Karpas-422 (cell line): ENCODE results near the gene DAP3. TPM values are rescaled to one million over a fixed set of nuclear protein-coding genes. Genes with fewer than 3 reads are reported as not detected.
"Not testable (repeated sequence)": the region's sequence is repeated elsewhere in the genome, so short reads cannot be mapped to it uniquely, and the experiment has no call there.

Source experiments
- DNase-seq: peaks from one replicate; pipeline ENCODE4 v3.0.0-alpha.2; 2015
- H2AFZ ChIP-seq: fragments of 200-600 bp; sonication (generic); 2 replicates; pipeline ENCODE4 v1.6.1; 2014; ENCODE audit warnings: antibody characterized with exemption, low read length, mixed read lengths
- H3K27ac ChIP-seq: fragments of 200-600 bp; sonication (generic); 2 replicates; pipeline ENCODE4 v1.5.1; 2014; ENCODE audit warnings: mild to moderate bottlenecking, low read length, moderate library complexity
- H3K27me3 ChIP-seq: fragments of 200-600 bp; sonication (generic); 2 replicates; pipeline ENCODE4 v1.6.1; 2014; ENCODE audit warnings: low read length, mixed read lengths
- H3K36me3 ChIP-seq: fragments of 200-600 bp; sonication (generic); 2 replicates; pipeline ENCODE4 v1.6.1; 2014; ENCODE audit warnings: low read length, mixed read lengths; ENCODE audit not compliant: insufficient read depth
- H3K4me1 ChIP-seq: fragments of 200-600 bp; sonication (generic); 2 replicates; pipeline ENCODE4 v1.6.1; 2014; ENCODE audit warnings: mild to moderate bottlenecking, low read length, mixed read lengths
- H3K4me2 ChIP-seq: fragments of 200-600 bp; sonication (generic); 2 replicates; pipeline ENCODE4 v1.6.1; 2014; ENCODE audit warnings: low read length, low read depth, mild to moderate bottlenecking; ENCODE audit not compliant: poor library complexity, severe bottlenecking
- H3K4me3 ChIP-seq: fragments of 200-600 bp; sonication (generic); 2 replicates; pipeline ENCODE4 v1.5.1; 2014; ENCODE audit warnings: mild to moderate bottlenecking, antibody characterized with exemption, low read length, mixed read lengths
- H3K79me2 ChIP-seq: fragments of 200-600 bp; sonication (generic); 2 replicates; pipeline ENCODE4 v1.6.1; 2014; ENCODE audit warnings: mild to moderate bottlenecking, low read length, mixed read lengths
- H3K9ac ChIP-seq: fragments of 200-600 bp; sonication (generic); 2 replicates; pipeline ENCODE4 v1.6.0; 2014; ENCODE audit warnings: low read length
- H3K9me2 ChIP-seq: fragments of 200-600 bp; sonication (generic), shearing (Covaris generic); replicated peaks from 2 replicates; pipeline ENCODE4 v1.6.0; 2014; ENCODE audit warnings: mild to moderate bottlenecking, low read length, moderate library complexity; ENCODE audit not compliant: insufficient read depth
- H3K9me3 ChIP-seq: fragments of 300-700, 200-600 bp; sonication (generic); 2 replicates; pipeline ENCODE4 v1.6.1; 2014; ENCODE audit warnings: low read length, mixed read lengths
- H4K20me1 ChIP-seq: fragments of 200-600 bp; sonication (generic); 2 replicates; pipeline ENCODE4 v1.6.1; 2014; ENCODE audit warnings: mild to moderate bottlenecking, antibody characterized with exemption, low read length, low read depth; ENCODE audit not compliant: insufficient read depth
- total RNA-seq: library from RNA; depleted of rRNA; stranded (reverse); fragments of >200 nt; shearing (Covaris generic); gene quantifications from 2 replicates; pipeline ENCODE4 v1.2.3, GENCODE V29; 2014; ENCODE audit warnings: low replicate concordance

DAP3 gene
- total RNA-seq, 1 experiment from 2014 or later: 102 TPM

GRCh38 chr1:155694167-155694566 is 5.3 kb downstream of the DAP3 start:
- no peak overlapping the region for H3K27ac ChIP-seq
- no peaks in the 10 kb centered on the region for H3K27me3 ChIP-seq
- no peak overlapping the region for H2AFZ ChIP-seq
- H3K9me2 ChIP-seq: no peaks in the 10 kb centered on the region
- H3K79me2 ChIP-seq: peaks cover 100% of the 10 kb centered on the region
- H3K36me3 ChIP-seq: peaks cover 50% of the 10 kb centered on the region
- 0 out of 2 replicates have a peak, but pooled peaks cover 6% of the 10 kb centered on the region for H4K20me1 ChIP-seq
- no peak overlapping the region for H3K4me2 ChIP-seq
- peaks cover 10% of the 10 kb centered on the region for H3K4me1 ChIP-seq
- no peaks in the 10 kb centered on the region for H3K9me3 ChIP-seq
- no peak for DNase-seq
- H3K4me3 ChIP-seq: no peak overlapping the region
- H3K9ac ChIP-seq: no peak overlapping the region

- Histone ChIP-seq H3K36me3 (peaks cover 48% of the 10 kb centered on the region), H3K4me3 (no peak overlapping the region), H3K27me3 (no peaks in the 10 kb centered on the region), H3K4me2 (no peak overlapping the region), H3K9me2 (no peaks in the 10 kb centered on the region), H3K9me3 (no peaks in the 10 kb centered on the region), H2AFZ (no peak overlapping the region), H3K9ac (no peak overlapping the region), H3K79me2 (peaks cover 100% of the 10 kb centered on the region), H3K27ac (no peak overlapping the region), H4K20me1 (0 out of 2 replicates have a peak, but pooled peaks cover 6% of the 10 kb centered on the region), H3K4me1 (peaks cover 5% of the 10 kb centered on the region)
- DNase-seq: no peak
These were observed 6.2 kb downstream of the DAP3 start for GRCh38 chr1:155695072-155695471.

DNA sequence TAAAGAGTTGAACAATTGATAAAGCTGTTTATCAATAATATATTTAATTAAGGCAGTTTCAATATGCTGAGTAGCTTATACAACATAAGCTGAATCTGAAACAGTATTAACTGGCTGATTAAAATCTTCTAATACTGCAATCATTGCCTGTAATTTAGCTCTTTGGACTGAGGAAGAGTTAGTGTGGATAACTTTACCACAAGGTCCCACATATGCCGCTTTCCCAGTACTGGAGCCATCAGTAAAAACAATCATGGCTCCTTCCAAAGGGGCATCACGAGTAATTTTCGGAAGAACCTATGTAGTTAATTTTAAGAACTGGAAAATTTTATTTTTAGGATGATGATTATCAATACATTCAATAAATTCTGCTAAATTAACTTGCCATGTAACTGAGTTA is 6.7 kb downstream of the DAP3 start:
- Histone ChIP-seq H4K20me1 (0 out of 2 replicates have a peak, but pooled peaks cover 6% of the 10 kb centered on the region), H3K36me3 (peaks cover 42% of the 10 kb centered on the region), H3K4me1 (0 out of 2 replicates have a peak, but pooled peaks cover under 1% of the 10 kb centered on the region), H3K27me3 (no peaks in the 10 kb centered on the region), H3K9me3 (no peaks in the 10 kb centered on the region), H3K27ac (no peak overlapping the region), H3K4me2 (no peak overlapping the region), H3K9me2 (no peaks in the 10 kb centered on the region), H3K4me3 (no peak overlapping the region), H3K9ac (no peak overlapping the region), H2AFZ (no peak overlapping the region), H3K79me2 (peaks cover 98% of the 10 kb centered on the region)
- DNase-seq: no peak

DNA sequence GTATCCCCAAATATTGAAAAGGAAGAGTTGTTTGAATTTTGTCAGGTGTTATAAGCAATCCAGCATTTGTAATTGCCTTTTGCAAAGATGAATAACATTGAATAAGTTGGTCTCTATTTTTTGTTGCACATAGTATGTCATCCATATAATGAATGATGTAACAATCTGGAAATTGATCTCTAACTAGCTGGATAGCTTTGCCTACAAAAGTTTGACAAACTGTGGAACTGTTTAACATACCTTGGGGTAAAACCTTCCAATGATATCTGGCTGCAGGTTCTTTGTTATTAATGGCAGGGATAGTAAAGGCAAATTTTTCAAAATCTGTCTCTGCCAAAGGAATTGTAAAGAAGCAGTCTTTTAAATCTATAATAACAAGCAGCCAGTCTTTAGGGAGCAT is 7.6 kb downstream of the DAP3 start:
- peaks cover 89% of the 10 kb centered on the region for H3K79me2 ChIP-seq
- H3K27ac ChIP-seq: no peak overlapping the region
- H3K4me3 ChIP-seq: no peak overlapping the region
- H3K9me3 ChIP-seq: no peaks in the 10 kb centered on the region
- no peaks in the 10 kb centered on the region for H3K27me3 ChIP-seq
- H3K4me1 ChIP-seq: no peaks in the 10 kb centered on the region
- no peak overlapping the region for H3K9ac ChIP-seq
- 0 out of 2 replicates have a peak, but pooled peaks cover 6% of the 10 kb centered on the region for H4K20me1 ChIP-seq
- DNase-seq: no peak
- H2AFZ ChIP-seq: no peak overlapping the region
- H3K4me2 ChIP-seq: no peak overlapping the region
- peaks cover 34% of the 10 kb centered on the region for H3K36me3 ChIP-seq
- no peaks in the 10 kb centered on the region for H3K9me2 ChIP-seq

GRCh38 chr1:155697046-155697445 is 8.2 kb downstream of the DAP3 start:
- Histone ChIP-seq H3K36me3 (peaks cover 29% of the 10 kb centered on the region), H3K4me2 (no peak overlapping the region), H3K4me3 (no peak overlapping the region), H3K9me2 (no peaks in the 10 kb centered on the region), H3K79me2 (peaks cover 83% of the 10 kb centered on the region), H3K9ac (no peak overlapping the region), H3K27me3 (no peaks in the 10 kb centered on the region), H4K20me1 (0 out of 2 replicates have a peak, but pooled peaks cover 6% of the 10 kb centered on the region), H3K27ac (no peak overlapping the region), H2AFZ (no peak overlapping the region), H3K4me1 (no peaks in the 10 kb centered on the region), H3K9me3 (no peaks in the 10 kb centered on the region)
- DNase-seq: no peak

DNA sequence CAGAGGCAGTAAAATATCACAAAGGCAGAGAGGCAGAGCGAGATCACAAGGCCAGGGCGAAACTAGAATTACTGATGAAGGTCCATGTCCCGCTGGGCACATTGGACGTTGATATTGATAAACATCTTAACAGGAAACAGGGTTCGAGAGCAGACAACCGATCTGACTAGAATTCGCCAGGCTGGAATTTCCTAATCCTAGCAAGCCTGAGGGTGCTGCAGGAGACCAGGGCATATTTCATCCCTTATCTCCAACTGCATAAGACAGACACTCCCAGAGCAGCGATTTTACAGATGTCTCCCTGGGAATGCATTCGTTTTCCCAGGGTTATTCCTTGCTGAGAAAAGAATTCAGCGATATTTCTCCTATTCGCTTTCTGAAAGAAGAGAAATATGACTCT is 8.7 kb downstream of the DAP3 start:
- H3K4me2 ChIP-seq, H3K4me1 ChIP-seq, H3K9me2 ChIP-seq, H3K9ac ChIP-seq, H3K27me3 ChIP-seq, H3K4me3 ChIP-seq, DNase-seq, H3K9me3 ChIP-seq, H2AFZ ChIP-seq, H4K20me1 ChIP-seq, H3K27ac ChIP-seq: not testable (repeated sequence)
- Histone ChIP-seq H3K36me3 (peaks cover 23% of the 10 kb centered on the region), H3K79me2 (peaks cover 83% of the 10 kb centered on the region)

DNA sequence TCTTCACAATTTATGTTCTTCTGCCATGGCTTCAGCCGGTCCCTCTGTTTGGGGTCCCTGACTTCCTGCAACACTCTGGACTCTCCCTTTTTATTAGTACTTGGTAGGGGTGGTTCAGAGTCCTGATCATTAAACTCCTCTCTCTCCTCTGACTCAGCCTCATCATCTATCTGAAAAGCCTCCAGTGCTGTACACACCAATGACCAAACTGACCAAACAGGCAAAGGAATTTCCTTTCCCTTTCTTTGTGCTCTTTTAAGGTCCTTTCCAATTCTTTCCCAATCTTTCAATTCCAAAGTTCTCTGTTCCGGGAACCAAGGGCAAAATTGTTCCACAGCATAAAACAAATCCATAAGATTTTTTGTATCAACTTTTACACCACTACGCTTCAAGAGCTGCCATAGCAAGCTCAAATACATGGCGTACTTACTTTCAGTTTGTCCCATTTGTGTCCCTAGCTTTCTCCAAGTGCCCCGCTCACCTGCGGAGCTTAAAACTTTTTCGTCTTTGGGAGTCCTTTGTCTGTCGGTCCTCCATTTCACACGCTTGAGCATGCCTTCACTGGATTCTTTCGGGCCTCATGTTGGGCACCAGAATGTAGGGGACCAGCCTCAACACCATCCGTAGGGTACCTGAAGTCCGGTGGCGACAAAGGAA is 9.6 kb downstream of the DAP3 start:
- H3K36me3 ChIP-seq: peaks cover 15% of the 10 kb centered on the region
- H3K27me3 ChIP-seq: no peaks in the 10 kb centered on the region
- no peak overlapping the region for H3K27ac ChIP-seq
- no peak for DNase-seq
- H2AFZ ChIP-seq: no peak overlapping the region
- no peaks in the 10 kb centered on the region for H3K4me1 ChIP-seq
- H3K4me3 ChIP-seq: no peak overlapping the region
- H3K9me3 ChIP-seq: no peaks in the 10 kb centered on the region
- 0 out of 2 replicates have a peak, but pooled peaks cover 6% of the 10 kb centered on the region for H4K20me1 ChIP-seq
- no peaks in the 10 kb centered on the region for H3K9me2 ChIP-seq
- H3K4me2 ChIP-seq: no peak overlapping the region
- H3K79me2 ChIP-seq: peaks cover 83% of the 10 kb centered on the region
- no peak overlapping the region for H3K9ac ChIP-seq

DNA sequence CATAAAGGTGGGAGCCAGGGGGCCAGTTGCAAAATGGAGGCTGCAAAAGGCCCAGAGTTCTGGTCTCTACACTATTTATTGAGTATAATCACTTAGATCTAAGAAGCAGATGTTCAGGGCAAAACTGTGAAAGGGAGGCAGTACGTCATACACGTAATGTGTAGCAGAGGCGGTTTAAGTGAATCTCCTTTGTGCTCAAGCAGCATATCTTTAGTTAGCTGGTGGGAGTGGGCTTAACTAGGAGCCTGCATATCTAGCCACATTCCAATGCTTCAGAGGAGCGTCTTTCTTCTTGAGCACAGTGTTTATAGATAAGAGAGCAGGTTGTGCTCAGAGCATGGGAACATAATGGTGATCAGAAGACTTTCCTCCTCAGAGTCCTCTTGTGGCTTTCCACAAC is 10.2 kb downstream of the DAP3 start:
- not testable (repeated sequence) for H4K20me1 ChIP-seq, H2AFZ ChIP-seq, H3K4me1 ChIP-seq, DNase-seq, H3K27me3 ChIP-seq, H3K9me2 ChIP-seq, H3K27ac ChIP-seq, H3K4me2 ChIP-seq, H3K4me3 ChIP-seq, H3K9ac ChIP-seq, H3K9me3 ChIP-seq
- peaks cover 12% of the 10 kb centered on the region for H3K36me3 ChIP-seq
- H3K79me2 ChIP-seq: peaks cover 83% of the 10 kb centered on the region
